LNCAP (cell line): ENCODE data around the gene EFNA5.

Experiments used
- CTCF ChIP-seq: fragments of 450-650 bp; IDR thresholded peaks from 2 replicates; pipeline ENCODE4 v1.5.1; 2017; ENCODE audit warnings: mild to moderate bottlenecking

EFNA5 gene

GRCh38 chr5:107443897-107444296 is 226.8 kb downstream of the EFNA5 start:
- no peak for TF ChIP-seq CTCF

GRCh38 chr5:107442452-107442851 is 228.3 kb downstream of the EFNA5 start:
- no peak for TF ChIP-seq CTCF

GRCh38 chr5:107439832-107440231 is 230.9 kb downstream of the EFNA5 start:
- no peak for TF ChIP-seq CTCF

- no peak for TF ChIP-seq CTCF
Observed at GRCh38 chr5:107437986-107438510, 232.7 kb downstream of the EFNA5 start.

- no peak for TF ChIP-seq CTCF
Observed at GRCh38 chr5:107437154-107437553, 233.6 kb downstream of the EFNA5 start.

GRCh38 chr5:107436201-107436600 is 234.5 kb downstream of the EFNA5 start:
- no peak for TF ChIP-seq CTCF

GRCh38 chr5:107435061-107435460 is 235.7 kb downstream of the EFNA5 start:
- TF ChIP-seq CTCF: no peak

GRCh38 chr5:107431998-107432397 is 238.7 kb downstream of the EFNA5 start:
- TF ChIP-seq CTCF: no peak
